ENCODE results near the gene C15orf61. TPM values are rescaled to one million over a fixed set of nuclear protein-coding genes. Genes with fewer than 3 reads are reported as not detected.

The C15orf61 gene
- total and polyA plus RNA-seq, 2 donors (not counting 1 experiment from before 2014, with no cell fraction given), result 6.1 to 6.3 TPM

- Histone ChIP-seq H3K9ac (ENCODE audit: low read length) (no peak overlapping the region), H3K4me3 (ENCODE audit: control extremely low read depth in 1 of 5, extremely low read depth in 1 of 5, insufficient read depth in 1 of 5, low read depth in 2 of 5, low read length in 4 of 5) (no peak overlapping the region), H3K27me3 (replicated peaks in 1 of 4; ENCODE audit: control extremely low read depth in 1 of 4, control insufficient read depth in 3 of 4, insufficient read depth in 4 of 4, low read length in 3 of 4) (no peaks in the 10 kb centered on the region), H3K27ac (ENCODE audit: low read length in 2 of 2) (no peak overlapping the region), H3K9me3 (ENCODE audit: control extremely low read depth in 1 of 3, control insufficient read depth in 2 of 3, insufficient read depth in 1 of 3, low read length in 2 of 3) (no peaks in the 10 kb centered on the region), H3K4me1 (ENCODE audit: control insufficient read depth in 2 of 2, insufficient read depth in 2 of 2, low read length in 2 of 2) (no peaks in the 10 kb centered on the region), H3K36me3 (replicated peaks in 1 of 2; ENCODE audit: control extremely low read depth in 1 of 2, control insufficient read depth in 1 of 2, extremely low read depth in 1 of 2, insufficient read depth in 2 of 2, low read length in 1 of 2) (no peaks in the 10 kb centered on the region), H3K79me2 (ENCODE audit: control insufficient read depth, insufficient read depth, low read length) (no peaks in the 10 kb centered on the region), H3K4me2 (replicated peaks; ENCODE audit: low read depth, low read length, poor library complexity, severe bottlenecking) (no peak overlapping the region), H2AFZ (ENCODE audit: insufficient read depth, low read depth, low read length, poor library complexity, severe bottlenecking) (no peak overlapping the region), H4K20me1 (ENCODE audit: control insufficient read depth, insufficient read depth, low read length, poor library complexity, severe bottlenecking) (no peaks in the 10 kb centered on the region)
- peaks cover 1% of the 10 kb centered on the region for H3K4me1 Mint-ChIP-seq
- TF ChIP-seq, protein P1, sequence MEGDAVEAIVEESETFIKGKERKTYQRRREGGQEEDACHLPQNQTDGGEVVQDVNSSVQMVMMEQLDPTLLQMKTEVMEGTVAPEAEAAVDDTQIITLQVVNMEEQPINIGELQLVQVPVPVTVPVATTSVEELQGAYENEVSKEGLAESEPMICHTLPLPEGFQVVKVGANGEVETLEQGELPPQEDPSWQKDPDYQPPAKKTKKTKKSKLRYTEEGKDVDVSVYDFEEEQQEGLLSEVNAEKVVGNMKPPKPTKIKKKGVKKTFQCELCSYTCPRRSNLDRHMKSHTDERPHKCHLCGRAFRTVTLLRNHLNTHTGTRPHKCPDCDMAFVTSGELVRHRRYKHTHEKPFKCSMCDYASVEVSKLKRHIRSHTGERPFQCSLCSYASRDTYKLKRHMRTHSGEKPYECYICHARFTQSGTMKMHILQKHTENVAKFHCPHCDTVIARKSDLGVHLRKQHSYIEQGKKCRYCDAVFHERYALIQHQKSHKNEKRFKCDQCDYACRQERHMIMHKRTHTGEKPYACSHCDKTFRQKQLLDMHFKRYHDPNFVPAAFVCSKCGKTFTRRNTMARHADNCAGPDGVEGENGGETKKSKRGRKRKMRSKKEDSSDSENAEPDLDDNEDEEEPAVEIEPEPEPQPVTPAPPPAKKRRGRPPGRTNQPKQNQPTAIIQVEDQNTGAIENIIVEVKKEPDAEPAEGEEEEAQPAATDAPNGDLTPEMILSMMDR (IDR thresholded peaks at IDR 0.05), result no peak
- no peak for TF ChIP-seq EZH2 (IDR thresholded peaks at IDR 0.05; ENCODE audit: borderline replicate concordance, insufficient read depth, low read depth, low read length, poor library complexity, severe bottlenecking)
- POLR2A ChIA-PET, result no interaction called here
- DNase-seq (no peak), ATAC-seq (ENCODE audit: low read depth) (no peak)
- CTCF ChIA-PET, result interaction anchor here (0.8 kb wide), 1 partner anchor 47 kb away, joined by 3 read pairs; no protein-coding TSS in a partner anchor
- no CpG with 5 or more reads among the region's 3 CpGs for WGBS (ENCODE audit: insufficient coverage)
- no peaks in the 10 kb centered on the region for H3K9me3 Mint-ChIP-seq (ENCODE audit: insufficient read depth)
- intact Hi-C loops (cut with micrococcal nuclease), result no loop called here
- H3K4me3 Mint-ChIP-seq, result no peak overlapping the region
- H3K27me3 Mint-ChIP-seq, result peaks cover 8% of the 10 kb centered on the region
- H3K27ac Mint-ChIP-seq, result no peak overlapping the region
These were observed 10.5 kb downstream of the C15orf61 start for GRCh38 chr15:67531379-67531914.

GRCh38 chr15:67533873-67534272 is 12.9 kb downstream of the C15orf61 start:
- H3K4me3 ChIP-seq (ENCODE audit: control extremely low read depth in 1 of 5, extremely low read depth in 1 of 5, insufficient read depth in 1 of 5, low read depth in 2 of 5, low read length in 4 of 5), result no peak overlapping the region
- ChIA-PET POLR2A (no interaction called here), CTCF (no interaction called here)
- 83% methylated on average over 1 of the region's 1 CpG for WGBS (ENCODE audit: insufficient coverage)
- H3K9me3 ChIP-seq (ENCODE audit: control extremely low read depth in 1 of 3, control insufficient read depth in 2 of 3, insufficient read depth in 1 of 3, low read length in 2 of 3), result no peaks in the 10 kb centered on the region
- H3K36me3 ChIP-seq (replicated peaks in 1 of 2; ENCODE audit: control extremely low read depth in 1 of 2, control insufficient read depth in 1 of 2, extremely low read depth in 1 of 2, insufficient read depth in 2 of 2, low read length in 1 of 2), result no peaks in the 10 kb centered on the region
- ATAC-seq (ENCODE audit: low read depth) (no peak), DNase-seq (no peak)
- no peak overlapping the region for H3K4me2 ChIP-seq (replicated peaks; ENCODE audit: low read depth, low read length, poor library complexity, severe bottlenecking)
- Mint-ChIP-seq H3K4me1 (peaks cover 10% of the 10 kb centered on the region), H3K9me3 (ENCODE audit: insufficient read depth) (no peaks in the 10 kb centered on the region), H3K27ac (no peak overlapping the region), H3K27me3 (peaks cover 22% of the 10 kb centered on the region), H3K4me3 (no peak overlapping the region)
- H3K4me1 ChIP-seq (ENCODE audit: control insufficient read depth in 2 of 2, insufficient read depth in 2 of 2, low read length in 2 of 2), result no peaks in the 10 kb centered on the region
- no peak overlapping the region for H2AFZ ChIP-seq (ENCODE audit: insufficient read depth, low read depth, low read length, poor library complexity, severe bottlenecking)
- no peak overlapping the region for H3K27ac ChIP-seq (ENCODE audit: low read length in 2 of 2)
- H4K20me1 ChIP-seq (ENCODE audit: control insufficient read depth, insufficient read depth, low read length, poor library complexity, severe bottlenecking), result no peaks in the 10 kb centered on the region
- H3K79me2 ChIP-seq (ENCODE audit: control insufficient read depth, insufficient read depth, low read length), result no peaks in the 10 kb centered on the region
- no peak for TF ChIP-seq EZH2 (IDR thresholded peaks at IDR 0.05; ENCODE audit: borderline replicate concordance, insufficient read depth, low read depth, low read length, poor library complexity, severe bottlenecking)
- TF ChIP-seq, protein P1 (IDR thresholded peaks at IDR 0.05), result no peak
- peaks cover 0 to 16% (median 6%) of the 10 kb centered on the region in 4 experiments for H3K27me3 ChIP-seq (replicated peaks in 1 of 4; ENCODE audit: control extremely low read depth in 1 of 4, control insufficient read depth in 3 of 4, insufficient read depth in 4 of 4, low read length in 3 of 4)
- H3K9ac ChIP-seq (ENCODE audit: low read length), result no peak overlapping the region
- intact Hi-C loops (cut with micrococcal nuclease), result no loop called here

Data from B cell (primary cell).